ENCODE measurements around the gene ERN1.

- no peak for TF ChIP-seq EZH2 (IDR thresholded peaks at IDR 0.05; ENCODE audit: borderline replicate concordance, low read depth, low read length, poor library complexity, severe bottlenecking)
- no peak for TF ChIP-seq CTCF (conservative IDR thresholded peaks at IDR 0.05; ENCODE audit: low read depth, low read length)
Measured at GRCh38 chr17:64125937-64126336, 4.0 kb downstream of the ERN1 start.
